SK-N-MC (cell line): ENCODE measurements around the gene FLNC.

Experiments used
- DNase-seq: peaks from one replicate; pipeline ENCODE4 v3.0.0-alpha.2; 2011; ENCODE audit warnings: low read depth, low spot score
- H3K27ac ChIP-seq: fragments of 200-600 bp; sonication (generic); 2 replicates; pipeline ENCODE4 v1.5.1; 2016; ENCODE audit warnings: mixed run types
- H3K36me3 ChIP-seq: fragments of 200-600 bp; sonication (generic); 2 replicates; pipeline ENCODE4 v1.6.1; 2017; ENCODE audit warnings: antibody characterized with exemption, low read length, mixed read lengths; ENCODE audit not compliant: insufficient read depth
- H3K4me3 ChIP-seq: fragments of 200-600 bp; sonication (generic); 2 replicates; pipeline ENCODE4 v1.5.1; 2016
- H3K9ac ChIP-seq: fragments of 200-600 bp; sonication (generic); 2 replicates; pipeline ENCODE4 v1.8.0; 2017; ENCODE audit warnings: mixed run types, mixed read lengths; ENCODE audit not compliant: insufficient read length
- H3K9me3 ChIP-seq: fragments of 200-600 bp; sonication (generic); 2 replicates; pipeline ENCODE4 v1.6.1; 2017; ENCODE audit warnings: low read depth, mild to moderate bottlenecking, antibody characterized with exemption, low read length, moderate library complexity, mixed read lengths
- EZH2 ChIP-seq: fragments of 200-600 bp; sonication (generic); IDR thresholded peaks from one replicate; pipeline ENCODE4 v1.6.1; 2017; ENCODE audit warnings: antibody characterized with exemption
- FOXP2 ChIP-seq: optimal IDR thresholded peaks from 2 replicates; pipeline ENCODE3; 2011; ENCODE audit warnings: mild to moderate bottlenecking, moderate library complexity; ENCODE audit not compliant: insufficient read depth; ENCODE audit errors: extremely low read length, control extremely low read depth
- POLR2AphosphoS5 ChIP-seq: IDR thresholded peaks from 2 replicates; pipeline ENCODE4 v1.6.1; 2012; ENCODE audit warnings: mild to moderate bottlenecking, low read depth, low read length, borderline replicate concordance

Gene FLNC

GRCh38 chr7:128810473-128810872 lies 19.7 kb upstream of the FLNC start:
- Histone ChIP-seq H3K27ac (no peak overlapping the region), H3K9me3 (no peaks in the 10 kb centered on the region), H3K4me3 (no peak overlapping the region), H3K36me3 (no peaks in the 10 kb centered on the region), H3K9ac (no peak overlapping the region)
- no peak for DNase-seq
- no peak for TF ChIP-seq EZH2

- Histone ChIP-seq H3K9ac (no peak overlapping the region), H3K4me3 (no peak overlapping the region), H3K36me3 (no peaks in the 10 kb centered on the region), H3K27ac (no peak overlapping the region), H3K9me3 (no peaks in the 10 kb centered on the region)
- TF ChIP-seq POLR2AphosphoS5 (no peak), EZH2 (no peak), FOXP2 (no peak)
- DNase-seq, result no peak
Measured at GRCh38 chr7:128810997-128811396, 19.2 kb upstream of the FLNC start.

- no peaks in the 10 kb centered on the region for H3K9me3 ChIP-seq
- H3K36me3 ChIP-seq, result no peaks in the 10 kb centered on the region
- H3K9ac ChIP-seq, result no peak overlapping the region
- no peak overlapping the region for H3K27ac ChIP-seq
- TF ChIP-seq POLR2AphosphoS5 (no peak), EZH2 (no peak), FOXP2 (no peak)
- DNase-seq, result no peak
- no peak overlapping the region for H3K4me3 ChIP-seq
Measured at GRCh38 chr7:128811631-128812430, 18.4 kb upstream of the FLNC start.

- no peaks in the 10 kb centered on the region for H3K36me3 ChIP-seq
- no peak overlapping the region for H3K27ac ChIP-seq
- no peak for TF ChIP-seq POLR2AphosphoS5
- no peak for TF ChIP-seq EZH2
- no peak for TF ChIP-seq FOXP2
- no peak overlapping the region for H3K9ac ChIP-seq
- DNase-seq, result peak; percentile 14
- peak overlapping the region; percentile 29 for H3K4me3 ChIP-seq
- H3K9me3 ChIP-seq, result no peaks in the 10 kb centered on the region
Measured at GRCh38 chr7:128812514-128813168, 17.6 kb upstream of the FLNC start.

GRCh38 chr7:128814499-128814898 lies 15.7 kb upstream of the FLNC start:
- no peaks in the 10 kb centered on the region for H3K36me3 ChIP-seq
- H3K9me3 ChIP-seq, result no peaks in the 10 kb centered on the region
- TF ChIP-seq EZH2 (no peak), POLR2AphosphoS5 (no peak), FOXP2 (no peak)
- no peak for DNase-seq
- no peak overlapping the region for H3K27ac ChIP-seq
- H3K9ac ChIP-seq, result no peak overlapping the region
- no peak overlapping the region for H3K4me3 ChIP-seq

GRCh38 chr7:128815289-128815942 lies 14.8 kb upstream of the FLNC start:
- Histone ChIP-seq H3K36me3 (no peaks in the 10 kb centered on the region), H3K27ac (no peak overlapping the region), H3K9ac (no peak overlapping the region), H3K4me3 (no peak overlapping the region), H3K9me3 (no peaks in the 10 kb centered on the region)
- no peak for DNase-seq
- TF ChIP-seq EZH2 (no peak), POLR2AphosphoS5 (no peak), FOXP2 (no peak)

GRCh38 chr7:128818694-128819093 lies 11.5 kb upstream of the FLNC start:
- no peak for DNase-seq
- Histone ChIP-seq H3K36me3 (no peaks in the 10 kb centered on the region), H3K9ac (no peak overlapping the region), H3K4me3 (no peak overlapping the region), H3K9me3 (no peaks in the 10 kb centered on the region), H3K27ac (no peak overlapping the region)
- TF ChIP-seq POLR2AphosphoS5 (no peak), FOXP2 (no peak), EZH2 (no peak)

GRCh38 chr7:128821724-128822123 lies 8.5 kb upstream of the FLNC start:
- Histone ChIP-seq H3K27ac (no peak overlapping the region), H3K9me3 (no peaks in the 10 kb centered on the region), H3K9ac (no peak overlapping the region), H3K36me3 (no peaks in the 10 kb centered on the region), H3K4me3 (no peak overlapping the region)
- TF ChIP-seq FOXP2, result no peak
- DNase-seq, result no peak
